ENCODE measurements around the gene LTBP1. TPM values are rescaled to one million over a fixed set of nuclear protein-coding genes. Genes with fewer than 3 reads are reported as not detected.

The LTBP1 gene
- total and polyA plus RNA-seq, 4 donors = 5.8 to 57.6 (median 10.2) TPM

- 90% methylated on average over 2 of the region's 2 CpGs for WGBS
- Histone ChIP-seq H3K4me1 (ENCODE audit: control insufficient read depth in 4 of 4, insufficient read depth in 4 of 4, low read length in 3 of 4) (peaks cover 0 to 3% (median 0%) of the 10 kb centered on the region in 4 donors), H3K9me3 (ENCODE audit: control insufficient read depth in 4 of 4, low read length in 3 of 4) (peaks cover 0 to 5% (median 2%) of the 10 kb centered on the region in 4 donors), H3K27me3 (ENCODE audit: control insufficient read depth in 4 of 4, insufficient read depth in 4 of 4, low read length in 3 of 4) (no peaks in the 10 kb centered on the region), H3K9ac (ENCODE audit: low read depth in 1 of 2, low read length in 2 of 2) (no peak overlapping the region), H3K27ac (ENCODE audit: low read depth in 1 of 2, low read length in 2 of 2) (no peak overlapping the region), H3K36me3 (ENCODE audit: control insufficient read depth in 4 of 4, insufficient read depth in 3 of 4, low read depth in 1 of 4, low read length in 3 of 4) (no peaks in the 10 kb centered on the region), H3K4me3 (ENCODE audit: low read depth in 1 of 3, low read length in 3 of 3) (no peak overlapping the region)
- no peak for DNase-seq (ENCODE audit: low spot score)
- TF ChIP-seq YY1 (IDR thresholded peaks at IDR 0.05) (no peak), HNF4A (conservative IDR thresholded peaks at IDR 0.05) (no peak), FOXA2 (IDR thresholded peaks at IDR 0.05) (no peak), JUND (IDR thresholded peaks at IDR 0.05) (no peak), MAX (IDR thresholded peaks at IDR 0.05) (no peak), GABPA (IDR thresholded peaks at IDR 0.05 in 1 of 2, conservative IDR thresholded peaks at IDR 0.05 in 1 of 2) (no peak), NR2F2 (IDR thresholded peaks at IDR 0.05) (no peak)
Observed at GRCh38 chr2:33022395-33022985, 75.7 kb downstream of the LTBP1 start.

DNA sequence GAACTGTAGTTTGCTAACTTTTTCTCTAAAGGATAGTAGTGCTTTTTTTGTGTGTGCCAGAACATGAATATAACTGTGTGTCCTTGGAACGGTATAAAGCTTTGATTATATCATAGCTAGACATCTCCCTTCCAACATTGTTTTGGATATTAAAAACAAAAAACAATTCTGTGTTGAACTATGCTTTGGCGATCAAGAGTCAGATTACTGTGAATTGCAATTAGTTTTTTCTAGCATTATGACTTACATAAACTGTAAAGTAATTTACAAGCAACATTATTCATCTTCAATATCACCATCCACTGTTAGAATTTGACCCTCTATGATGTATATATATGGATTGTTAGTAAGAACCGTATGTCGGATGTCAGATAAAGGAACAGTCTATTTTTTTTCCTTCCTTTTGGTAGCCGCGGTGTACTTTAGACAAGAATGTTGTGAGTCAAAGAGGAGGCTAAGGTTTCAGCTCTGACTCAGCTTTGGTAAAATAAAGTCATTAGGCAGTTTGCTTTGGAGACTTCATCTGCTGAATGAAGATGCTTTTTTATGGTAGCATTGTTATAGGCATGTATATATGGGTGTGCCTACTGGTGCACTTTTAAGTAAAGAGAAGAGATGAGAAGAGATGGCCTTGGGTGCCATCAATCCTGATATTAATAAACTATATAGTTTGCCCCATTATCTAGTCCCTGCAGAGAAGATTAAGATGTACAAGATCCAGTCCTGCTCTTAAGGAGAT is 76.4 kb downstream of the LTBP1 start:
- Histone ChIP-seq H3K36me3 (ENCODE audit: control insufficient read depth in 4 of 4, insufficient read depth in 3 of 4, low read depth in 1 of 4, low read length in 3 of 4) (no peaks in the 10 kb centered on the region), H3K4me1 (ENCODE audit: control insufficient read depth in 4 of 4, insufficient read depth in 4 of 4, low read length in 3 of 4) (peaks cover 0 to 3% (median 0%) of the 10 kb centered on the region in 4 donors), H3K27ac (ENCODE audit: low read depth in 1 of 2, low read length in 2 of 2) (no peak overlapping the region), H3K27me3 (ENCODE audit: control insufficient read depth in 4 of 4, insufficient read depth in 4 of 4, low read length in 3 of 4) (no peaks in the 10 kb centered on the region), H3K9ac (ENCODE audit: low read depth in 1 of 2, low read length in 2 of 2) (no peak overlapping the region), H3K4me3 (ENCODE audit: low read depth in 1 of 3, low read length in 3 of 3) (no peak overlapping the region), H3K9me3 (ENCODE audit: control insufficient read depth in 4 of 4, low read length in 3 of 4) (peaks cover 0 to 5% (median 2%) of the 10 kb centered on the region in 4 donors)
- no peak for DNase-seq (ENCODE audit: low spot score)
- no peak for TF ChIP-seq REST (IDR thresholded peaks at IDR 0.05)
- TF ChIP-seq HNF4G (IDR thresholded peaks at IDR 0.05) = no peak
- TF ChIP-seq TAF1 (conservative IDR thresholded peaks at IDR 0.05) = no peak
- no peak for TF ChIP-seq GABPA (IDR thresholded peaks at IDR 0.05 in 1 of 2, conservative IDR thresholded peaks at IDR 0.05 in 1 of 2)
- no peak for TF ChIP-seq RAD21 (IDR thresholded peaks at IDR 0.05)
- TF ChIP-seq ATF3 (IDR thresholded peaks at IDR 0.05) = no peak
- TF ChIP-seq, protein P1, sequence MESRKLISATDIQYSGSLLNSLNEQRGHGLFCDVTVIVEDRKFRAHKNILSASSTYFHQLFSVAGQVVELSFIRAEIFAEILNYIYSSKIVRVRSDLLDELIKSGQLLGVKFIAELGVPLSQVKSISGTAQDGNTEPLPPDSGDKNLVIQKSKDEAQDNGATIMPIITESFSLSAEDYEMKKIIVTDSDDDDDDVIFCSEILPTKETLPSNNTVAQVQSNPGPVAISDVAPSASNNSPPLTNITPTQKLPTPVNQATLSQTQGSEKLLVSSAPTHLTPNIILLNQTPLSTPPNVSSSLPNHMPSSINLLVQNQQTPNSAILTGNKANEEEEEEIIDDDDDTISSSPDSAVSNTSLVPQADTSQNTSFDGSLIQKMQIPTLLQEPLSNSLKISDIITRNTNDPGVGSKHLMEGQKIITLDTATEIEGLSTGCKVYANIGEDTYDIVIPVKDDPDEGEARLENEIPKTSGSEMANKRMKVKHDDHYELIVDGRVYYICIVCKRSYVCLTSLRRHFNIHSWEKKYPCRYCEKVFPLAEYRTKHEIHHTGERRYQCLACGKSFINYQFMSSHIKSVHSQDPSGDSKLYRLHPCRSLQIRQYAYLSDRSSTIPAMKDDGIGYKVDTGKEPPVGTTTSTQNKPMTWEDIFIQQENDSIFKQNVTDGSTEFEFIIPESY (IDR thresholded peaks at IDR 0.05) = no peak
- no peak for TF ChIP-seq MAX (IDR thresholded peaks at IDR 0.05)
- no peak for TF ChIP-seq FOXA1 (IDR thresholded peaks at IDR 0.05)
- TF ChIP-seq, protein P2, sequence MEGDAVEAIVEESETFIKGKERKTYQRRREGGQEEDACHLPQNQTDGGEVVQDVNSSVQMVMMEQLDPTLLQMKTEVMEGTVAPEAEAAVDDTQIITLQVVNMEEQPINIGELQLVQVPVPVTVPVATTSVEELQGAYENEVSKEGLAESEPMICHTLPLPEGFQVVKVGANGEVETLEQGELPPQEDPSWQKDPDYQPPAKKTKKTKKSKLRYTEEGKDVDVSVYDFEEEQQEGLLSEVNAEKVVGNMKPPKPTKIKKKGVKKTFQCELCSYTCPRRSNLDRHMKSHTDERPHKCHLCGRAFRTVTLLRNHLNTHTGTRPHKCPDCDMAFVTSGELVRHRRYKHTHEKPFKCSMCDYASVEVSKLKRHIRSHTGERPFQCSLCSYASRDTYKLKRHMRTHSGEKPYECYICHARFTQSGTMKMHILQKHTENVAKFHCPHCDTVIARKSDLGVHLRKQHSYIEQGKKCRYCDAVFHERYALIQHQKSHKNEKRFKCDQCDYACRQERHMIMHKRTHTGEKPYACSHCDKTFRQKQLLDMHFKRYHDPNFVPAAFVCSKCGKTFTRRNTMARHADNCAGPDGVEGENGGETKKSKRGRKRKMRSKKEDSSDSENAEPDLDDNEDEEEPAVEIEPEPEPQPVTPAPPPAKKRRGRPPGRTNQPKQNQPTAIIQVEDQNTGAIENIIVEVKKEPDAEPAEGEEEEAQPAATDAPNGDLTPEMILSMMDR (IDR thresholded peaks at IDR 0.05; ENCODE audit: low read depth, low read length, missing input control) = no peak
- TF ChIP-seq HNF4A (conservative IDR thresholded peaks at IDR 0.05) = no peak
- TF ChIP-seq JUND (IDR thresholded peaks at IDR 0.05) = no peak
- no peak for TF ChIP-seq FOXA2 (IDR thresholded peaks at IDR 0.05)
- no peak for TF ChIP-seq NR2F2 (IDR thresholded peaks at IDR 0.05)
- TF ChIP-seq RXRA (IDR thresholded peaks at IDR 0.05) = no peak
- no peak for TF ChIP-seq EGR1 (IDR thresholded peaks at IDR 0.05; ENCODE audit: low read depth in 2 of 2)
- no peak for TF ChIP-seq YY1 (IDR thresholded peaks at IDR 0.05)
- no peak for TF ChIP-seq SP1 (IDR thresholded peaks at IDR 0.05)
- 58% methylated on average over 6 of the region's 6 CpGs for WGBS

Data from liver (tissue), 9 donors.